Mesothelial cell of epicardium (in vitro differentiated cells): ENCODE results near the gene HECTD4. TPM values are rescaled to one million over a fixed set of nuclear protein-coding genes. Genes with fewer than 3 reads are reported as not detected.
A peak's percentile ranks its signal among the peaks of the same experiment; 100 is the strongest.
"Not testable (repeated sequence)": the region's sequence is repeated elsewhere in the genome, so short reads cannot be mapped to it uniquely, and the experiment has no call there.

Source experiments
- DNase-seq, 2 experiments: peaks; one replicate each; pipeline ENCODE4 v3.0.0; 2021; ENCODE audit warnings: low spot score in 2 of 2; ENCODE audit not compliant: unreplicated experiment in 2 of 2
- H3K27ac Mint-ChIP-seq: 2 replicates; pipeline ENCODE4 v1.8.0; 2021; ENCODE audit warnings: mixed read lengths
- H3K27me3 Mint-ChIP-seq: 2 replicates; pipeline ENCODE4 v1.8.0; 2021; ENCODE audit warnings: low read depth, mixed read lengths
- H3K36me3 Mint-ChIP-seq: 2 replicates; pipeline ENCODE4 v1.8.0; 2021; ENCODE audit warnings: mixed read lengths
- H3K4me1 Mint-ChIP-seq: 2 replicates; pipeline ENCODE4 v1.8.0; 2021; ENCODE audit warnings: mixed read lengths
- H3K4me3 Mint-ChIP-seq: 2 replicates; pipeline ENCODE4 v1.8.0; 2021; ENCODE audit warnings: mild to moderate bottlenecking, moderate library complexity, mixed read lengths
- H3K9me3 Mint-ChIP-seq: 2 replicates; pipeline ENCODE4 v1.8.0; 2021; ENCODE audit warnings: mixed read lengths
- CTCF ChIP-seq: fragments of 200-600 bp; sonication (generic); IDR thresholded peaks from one replicate; pipeline ENCODE4 v1.5.0; 2021; ENCODE audit warnings: antibody characterized with exemption; ENCODE audit not compliant: unreplicated experiment
- total RNA-seq: library from RNA; stranded (reverse); gene quantifications from 3 replicates; pipeline ENCODE4 v1.2.1, GENCODE V29; 2021

The HECTD4 gene
- total RNA-seq, 1 donor from 2014 or later, result 89.8 TPM

GRCh38 chr12:112256780-112257179 is 125.5 kb downstream of the HECTD4 start:
- TF ChIP-seq CTCF, result no peak
- Mint-ChIP-seq H3K9me3 (no peaks in the 10 kb centered on the region), H3K27ac (no peak overlapping the region), H3K4me3 (no peak overlapping the region), H3K4me1 (no peaks in the 10 kb centered on the region), H3K36me3 (peaks cover 47% of the 10 kb centered on the region), H3K27me3 (no peaks in the 10 kb centered on the region)
- no peak for DNase-seq

DNA sequence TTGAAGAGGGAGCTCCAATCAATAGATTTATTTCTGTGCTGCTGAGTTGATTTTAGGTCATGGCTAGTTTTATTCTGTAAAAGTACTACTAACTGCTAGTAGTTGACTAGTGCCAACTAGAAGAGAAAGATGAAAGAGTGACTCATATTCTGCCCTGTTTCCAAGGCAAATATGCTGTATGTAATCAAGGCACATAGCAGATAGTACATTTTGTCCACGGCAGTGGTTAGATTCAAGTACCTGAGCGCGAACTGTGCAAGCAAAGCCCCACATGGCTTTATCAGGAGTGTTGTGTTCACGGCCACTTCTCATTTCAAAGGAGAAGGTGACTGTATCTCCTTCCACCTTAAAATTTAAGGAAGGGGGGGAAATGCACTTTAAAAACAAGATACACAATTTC is 130.0 kb downstream of the HECTD4 start:
- peaks cover 39% of the 10 kb centered on the region for H3K36me3 Mint-ChIP-seq
- H3K4me1 Mint-ChIP-seq, result no peaks in the 10 kb centered on the region
- TF ChIP-seq CTCF, result no peak
- no peaks in the 10 kb centered on the region for H3K9me3 Mint-ChIP-seq
- no peaks in the 10 kb centered on the region for H3K27me3 Mint-ChIP-seq
- DNase-seq, result no peak
- no peak overlapping the region for H3K4me3 Mint-ChIP-seq
- H3K27ac Mint-ChIP-seq, result no peak overlapping the region

DNA sequence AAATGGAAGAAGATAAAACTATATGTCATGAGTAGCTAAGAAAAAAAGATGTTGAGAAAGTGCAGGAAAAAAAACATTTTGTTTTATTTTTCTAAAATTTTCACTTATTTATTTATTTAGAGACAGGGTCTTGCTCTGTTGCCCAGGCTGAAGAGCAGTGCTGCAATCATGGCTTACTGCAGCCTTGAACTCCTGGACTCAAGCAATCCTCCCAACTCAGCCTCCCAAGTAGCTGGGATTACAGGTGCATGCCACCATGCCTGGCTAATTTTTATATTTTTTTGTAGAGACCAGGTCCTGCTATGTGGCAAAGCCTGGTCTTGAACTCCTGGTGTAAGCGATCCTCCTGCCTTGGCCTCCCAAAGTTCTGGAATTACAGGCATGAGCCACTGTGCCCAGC is 137.3 kb downstream of the HECTD4 start:
- not testable (repeated sequence) for DNase-seq, H3K9me3 Mint-ChIP-seq, H3K27ac Mint-ChIP-seq, H3K4me1 Mint-ChIP-seq, H3K4me3 Mint-ChIP-seq, H3K27me3 Mint-ChIP-seq
- peaks cover 32% of the 10 kb centered on the region for H3K36me3 Mint-ChIP-seq

- H3K9me3 Mint-ChIP-seq, result no peaks in the 10 kb centered on the region
- no peaks in the 10 kb centered on the region for H3K27me3 Mint-ChIP-seq
- no peak for TF ChIP-seq CTCF
- DNase-seq, result no peak
- no peak overlapping the region for H3K4me3 Mint-ChIP-seq
- H3K27ac Mint-ChIP-seq, result peak overlapping the region; percentile 50
- peaks cover 39% of the 10 kb centered on the region for H3K36me3 Mint-ChIP-seq
- no peaks in the 10 kb centered on the region for H3K4me1 Mint-ChIP-seq
Observed at GRCh38 chr12:112243255-112244110, 138.7 kb downstream of the HECTD4 start.

- H3K4me3 Mint-ChIP-seq, result no peak overlapping the region
Observed at GRCh38 chr12:112241176-112241575, 141.1 kb downstream of the HECTD4 start.

More at GRCh38 chr12:112241176-112241575, 141.1 kb downstream of the HECTD4 start:
- Mint-ChIP-seq H3K4me1 (no peaks in the 10 kb centered on the region), H3K36me3 (peaks cover 43% of the 10 kb centered on the region), H3K9me3 (no peaks in the 10 kb centered on the region), H3K27me3 (no peaks in the 10 kb centered on the region), H3K27ac (no peak overlapping the region)
- TF ChIP-seq CTCF, result no peak
- DNase-seq, result no peak
